HG02763 (cell line): Measurements from ENCODE around the gene ID1.
"Not testable (repeated sequence)": the region's sequence is repeated elsewhere in the genome, so short reads cannot be mapped to it uniquely, and the experiment has no call there.

Experiments used
- ATAC-seq: cut with Tn5 transposase; IDR thresholded peaks from one replicate; pipeline ENCODE4 v1.9.1; 2021; ENCODE audit warnings: mild to moderate bottlenecking, moderate library complexity; ENCODE audit not compliant: unreplicated experiment

Gene ID1

GRCh38 chr20:31632548-31633338 lies 27.7 kb downstream of the ID1 start:
- ATAC-seq = no peak

- ATAC-seq = no peak
Measured at GRCh38 chr20:31633339-31633914, 28.3 kb downstream of the ID1 start.

- ATAC-seq = no peak
Measured at GRCh38 chr20:31637660-31638059, 32.6 kb downstream of the ID1 start, which contains the start of gene COX4I2. COX4I2 (plus strand) TSS chr20:31637912; CDS start chr20:31639018, 1,106 bp downstream.

- no peak for ATAC-seq
Measured at GRCh38 chr20:31638317-31638716, 33.2 kb downstream of the ID1 start.

GRCh38 chr20:31638816-31639215 lies 33.7 kb downstream of the ID1 start:
- no peak for ATAC-seq

GRCh38 chr20:31640259-31640658 lies 35.2 kb downstream of the ID1 start:
- no peak for ATAC-seq

- ATAC-seq = no peak
Measured at GRCh38 chr20:31641391-31641790, 36.3 kb downstream of the ID1 start.

- no peak for ATAC-seq
Measured at GRCh38 chr20:31642837-31643236, 37.7 kb downstream of the ID1 start.

GRCh38 chr20:31643522-31643921 lies 38.4 kb downstream of the ID1 start:
- ATAC-seq = no peak

- no peak for ATAC-seq
Measured at GRCh38 chr20:31644701-31645100, 39.6 kb downstream of the ID1 start.

- not testable (repeated sequence) for ATAC-seq
Measured at GRCh38 chr20:31648104-31648503, 43.0 kb downstream of the ID1 start.

GRCh38 chr20:31652917-31653396 lies 47.9 kb downstream of the ID1 start:
- ATAC-seq = no peak

- ATAC-seq = no peak
Measured at GRCh38 chr20:31653561-31653960, 48.5 kb downstream of the ID1 start.

- ATAC-seq = no peak
Measured at GRCh38 chr20:31654534-31654933, 49.4 kb downstream of the ID1 start.
